Bronchial epithelial cell (primary cell): ENCODE data around the gene CHRD. TPM values are rescaled to one million over a fixed set of nuclear protein-coding genes. Genes with fewer than 3 reads are reported as not detected.
"Not testable (repeated sequence)": the region's sequence is repeated elsewhere in the genome, so short reads cannot be mapped to it uniquely, and the experiment has no call there.

Source experiments
- DNase-seq: peaks from one replicate; pipeline ENCODE4 v3.0.0-alpha.2; 2010; ENCODE audit warnings: low read depth
- FAIRE-seq: peaks from 2 replicates; lab custom pipeline; 2011; peaks lifted over from hg19 to GRCh38; lab: Jason Lieb, UNC
- H3K27me3 ChIP-seq: 2 replicates; pipeline ENCODE4 v1.5.1; 2011; ENCODE audit warnings: low read length; ENCODE audit not compliant: control insufficient read depth, insufficient read depth
- H3K36me3 ChIP-seq: 2 replicates; pipeline ENCODE4 v1.5.1; 2011; ENCODE audit warnings: low read length; ENCODE audit not compliant: control insufficient read depth, insufficient read depth
- H3K4me3 ChIP-seq: 2 replicates; pipeline ENCODE4 v1.5.1; 2011; ENCODE audit warnings: mild to moderate bottlenecking, low read depth, low read length, control low read depth
- total RNA-seq: library from RNA; depleted of rRNA; stranded (reverse); fragments of >200 nt; gene quantifications from 2 replicates; pipeline ENCODE4 v1.2.1, GENCODE V29; 2014
- TF ChIP-seq, protein P1 (sequence below): IDR thresholded peaks from 2 replicates; pipeline ENCODE4 v1.5.1; 2011; ENCODE audit warnings: mild to moderate bottlenecking, moderate library complexity, low read length, control low read depth, inconsistent platforms; ENCODE audit not compliant: insufficient read depth, severe bottlenecking

Gene CHRD
- total RNA-seq, 1 donor from 2014 or later = not detected

DNA sequence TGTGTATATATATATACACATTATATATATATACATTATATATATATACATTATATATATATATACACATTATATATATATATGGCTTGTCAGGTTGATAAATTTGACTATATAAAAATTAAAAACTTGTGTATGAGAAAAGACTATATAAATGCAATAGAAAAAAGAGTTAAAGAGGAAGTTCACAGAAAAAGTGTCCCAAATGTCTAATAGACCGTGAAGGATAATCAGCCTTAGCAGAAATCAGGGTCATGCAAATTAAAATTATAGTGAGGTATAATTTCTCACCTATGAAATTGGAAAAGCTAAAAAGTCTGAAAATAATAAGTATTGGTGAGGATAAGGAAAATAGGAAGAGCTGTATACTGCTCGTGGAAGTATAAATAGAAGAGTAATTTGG, 51.1 kb downstream of the CHRD start:
- no peaks in the 10 kb centered on the region for H3K36me3 ChIP-seq
- H3K4me3 ChIP-seq = no peak overlapping the region
- no peaks in the 10 kb centered on the region for H3K27me3 ChIP-seq
- TF ChIP-seq, protein P1, sequence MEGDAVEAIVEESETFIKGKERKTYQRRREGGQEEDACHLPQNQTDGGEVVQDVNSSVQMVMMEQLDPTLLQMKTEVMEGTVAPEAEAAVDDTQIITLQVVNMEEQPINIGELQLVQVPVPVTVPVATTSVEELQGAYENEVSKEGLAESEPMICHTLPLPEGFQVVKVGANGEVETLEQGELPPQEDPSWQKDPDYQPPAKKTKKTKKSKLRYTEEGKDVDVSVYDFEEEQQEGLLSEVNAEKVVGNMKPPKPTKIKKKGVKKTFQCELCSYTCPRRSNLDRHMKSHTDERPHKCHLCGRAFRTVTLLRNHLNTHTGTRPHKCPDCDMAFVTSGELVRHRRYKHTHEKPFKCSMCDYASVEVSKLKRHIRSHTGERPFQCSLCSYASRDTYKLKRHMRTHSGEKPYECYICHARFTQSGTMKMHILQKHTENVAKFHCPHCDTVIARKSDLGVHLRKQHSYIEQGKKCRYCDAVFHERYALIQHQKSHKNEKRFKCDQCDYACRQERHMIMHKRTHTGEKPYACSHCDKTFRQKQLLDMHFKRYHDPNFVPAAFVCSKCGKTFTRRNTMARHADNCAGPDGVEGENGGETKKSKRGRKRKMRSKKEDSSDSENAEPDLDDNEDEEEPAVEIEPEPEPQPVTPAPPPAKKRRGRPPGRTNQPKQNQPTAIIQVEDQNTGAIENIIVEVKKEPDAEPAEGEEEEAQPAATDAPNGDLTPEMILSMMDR = no peak
- DNase-seq (no peak), FAIRE-seq (no peak)

DNA sequence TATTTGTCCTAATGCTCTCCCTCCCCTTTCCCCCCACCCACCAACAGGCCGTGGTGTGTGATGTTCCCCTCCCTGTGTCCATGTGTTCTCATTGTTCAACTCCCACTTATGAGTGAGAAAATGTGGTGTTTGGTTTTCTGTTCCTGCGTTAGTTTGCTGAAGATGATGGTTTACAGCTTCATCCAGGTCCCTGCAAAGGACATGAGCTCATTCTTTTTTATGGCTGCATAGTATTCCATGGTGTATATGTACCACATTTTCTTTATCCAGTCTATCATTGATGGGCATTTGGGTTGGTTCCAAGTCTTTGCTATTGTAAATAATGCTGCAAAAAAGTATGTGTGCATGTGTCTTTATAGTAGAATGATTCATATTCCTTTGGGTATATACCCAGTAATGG, 53.3 kb downstream of the CHRD start:
- H3K4me3 ChIP-seq, H3K27me3 ChIP-seq, DNase-seq, H3K36me3 ChIP-seq, FAIRE-seq: not testable (repeated sequence)

DNA sequence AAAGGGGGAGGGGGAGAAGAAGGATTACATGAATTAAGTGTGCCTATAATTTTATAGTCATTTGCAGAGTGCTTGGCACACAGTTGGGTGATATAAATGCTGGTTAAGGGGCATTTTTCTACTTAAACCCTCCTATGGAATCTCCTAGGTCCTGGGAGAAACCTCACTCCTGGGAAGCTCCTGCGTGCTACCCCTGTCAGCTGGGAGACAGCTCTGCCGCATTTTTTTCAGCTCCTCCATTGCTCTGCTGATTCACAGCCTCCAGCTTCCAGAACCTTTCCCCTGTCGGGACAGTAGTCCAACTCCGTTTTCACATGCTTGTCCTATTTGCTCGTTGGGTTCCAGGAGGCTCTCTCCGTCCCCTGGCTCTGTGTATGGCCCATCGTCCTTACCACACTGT, 59.2 kb downstream of the CHRD start:
- DNase-seq (no peak), FAIRE-seq (no peak)
- TF ChIP-seq, protein P1 = no peak
- Histone ChIP-seq H3K4me3 (no peak overlapping the region), H3K36me3 (no peaks in the 10 kb centered on the region), H3K27me3 (no peaks in the 10 kb centered on the region)

Other genes with a start within 250 kb of the CHRD start
- 42.1 and 46.1 TPM in 2 replicates for gene EIF2B5, start 244.7 kb upstream of the CHRD start, total RNA-seq
- gene DVL3, start 224.7 kb upstream of the CHRD start, total RNA-seq = 22.6 and 30.2 TPM in 2 replicates
- 262 and 275 TPM in 2 replicates for gene AP2M1, start 205.2 kb upstream of the CHRD start, total RNA-seq
- 40.0 and 54.2 TPM in 2 replicates for gene ABCF3, start 193.9 kb upstream of the CHRD start, total RNA-seq
- gene VWA5B2, start 150.5 kb upstream of the CHRD start, total RNA-seq = not detected in 2 replicates
- gene ALG3, start 131.1 kb upstream of the CHRD start, total RNA-seq = 21.6 and 36.9 TPM in 2 replicates
- 10.1 and 14.0 TPM in 2 replicates for gene EEF1AKMT4, start 130.4 kb upstream of the CHRD start, total RNA-seq
- not detected in 2 replicates for gene CAMK2N2, start 118.5 kb upstream of the CHRD start, total RNA-seq
- gene ECE2, start 104.0 kb upstream of the CHRD start, total RNA-seq = not detected in 2 replicates
- gene PSMD2, start 80.8 kb upstream of the CHRD start, total RNA-seq = 507 and 526 TPM in 2 replicates
- gene EIF4G1, start 65.4 kb upstream of the CHRD start, total RNA-seq = 244 and 339 TPM in 2 replicates
- gene FAM131A, start 42.5 kb upstream of the CHRD start, total RNA-seq = 18.2 and 25.5 TPM in 2 replicates
- 2.0 and 2.1 TPM in 2 replicates for gene CLCN2, start 18.4 kb upstream of the CHRD start, total RNA-seq
- 48.4 and 112 TPM in 2 replicates for gene POLR2H, start 18.3 kb upstream of the CHRD start, total RNA-seq
- gene THPO, start 1.8 kb upstream of the CHRD start, total RNA-seq = not detected in 2 replicates
- 9.2 and 16.8 TPM in 2 replicates for gene EPHB3, start 181.7 kb downstream of the CHRD start, total RNA-seq